ENCODE data around the gene DPYSL3. TPM values are rescaled to one million over a fixed set of nuclear protein-coding genes. Genes with fewer than 3 reads are reported as not detected.

Gene DPYSL3
- total RNA-seq, 2 donors from 2014 or later: 0.52 TPM; not detected in 1

DNA sequence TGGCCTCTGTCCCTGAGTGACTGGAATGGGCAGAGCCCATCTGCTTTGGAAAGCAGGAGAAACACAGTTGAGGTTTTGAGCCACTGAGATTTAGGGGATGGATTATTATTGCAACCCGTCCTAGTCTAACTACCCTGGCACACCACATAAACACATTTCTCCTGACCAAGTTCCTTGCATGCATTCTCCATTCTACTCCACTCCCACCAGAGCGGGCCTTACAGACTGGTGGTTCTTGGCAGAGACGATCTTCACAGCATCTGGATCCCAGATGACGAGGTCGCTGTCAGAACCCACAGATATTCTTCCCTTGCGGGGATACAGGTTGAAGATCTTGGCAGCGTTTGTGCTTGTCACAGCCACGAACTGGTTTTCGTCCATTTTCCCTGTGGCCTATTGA lies 111.0 kb downstream of the DPYSL3 start:
- no peaks in the 10 kb centered on the region for H3K4me1 Mint-ChIP-seq
- no peak for ATAC-seq (replicated peaks)
- H3K27ac Mint-ChIP-seq: no peak overlapping the region
- H3K27me3 Mint-ChIP-seq: peaks cover 4% of the 10 kb centered on the region
- no peak overlapping the region for H3K4me3 Mint-ChIP-seq
- H3K9me3 Mint-ChIP-seq: no peaks in the 10 kb centered on the region
- H3K36me3 Mint-ChIP-seq (ENCODE audit: low read depth): no peaks in the 10 kb centered on the region

DNA sequence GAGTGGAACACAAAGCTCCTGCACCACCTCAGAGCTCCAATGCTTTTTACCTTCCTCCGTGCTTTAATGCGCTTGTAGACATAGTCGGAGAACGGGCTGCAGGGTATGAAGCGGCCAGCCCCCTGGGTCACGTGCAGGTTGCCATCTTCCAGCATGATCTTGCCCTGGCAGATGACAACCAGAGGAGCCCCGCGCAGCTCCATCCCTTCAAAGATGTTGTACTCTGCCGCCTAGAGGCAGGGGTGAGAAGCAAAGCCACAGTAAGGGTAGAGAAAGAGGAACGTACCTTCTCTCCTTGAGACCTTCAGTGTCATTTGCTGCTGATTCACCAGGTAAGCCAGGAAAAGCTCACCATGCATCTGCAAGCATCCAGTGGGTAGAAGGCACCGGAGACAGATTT lies 112.3 kb downstream of the DPYSL3 start:
- H3K9me3 Mint-ChIP-seq: no peaks in the 10 kb centered on the region
- ATAC-seq (replicated peaks): no peak
- H3K27ac Mint-ChIP-seq: no peak overlapping the region
- H3K4me1 Mint-ChIP-seq: no peaks in the 10 kb centered on the region
- H3K4me3 Mint-ChIP-seq: no peak overlapping the region
- peaks cover 4% of the 10 kb centered on the region for H3K27me3 Mint-ChIP-seq
- no peaks in the 10 kb centered on the region for H3K36me3 Mint-ChIP-seq (ENCODE audit: low read depth)

DNA sequence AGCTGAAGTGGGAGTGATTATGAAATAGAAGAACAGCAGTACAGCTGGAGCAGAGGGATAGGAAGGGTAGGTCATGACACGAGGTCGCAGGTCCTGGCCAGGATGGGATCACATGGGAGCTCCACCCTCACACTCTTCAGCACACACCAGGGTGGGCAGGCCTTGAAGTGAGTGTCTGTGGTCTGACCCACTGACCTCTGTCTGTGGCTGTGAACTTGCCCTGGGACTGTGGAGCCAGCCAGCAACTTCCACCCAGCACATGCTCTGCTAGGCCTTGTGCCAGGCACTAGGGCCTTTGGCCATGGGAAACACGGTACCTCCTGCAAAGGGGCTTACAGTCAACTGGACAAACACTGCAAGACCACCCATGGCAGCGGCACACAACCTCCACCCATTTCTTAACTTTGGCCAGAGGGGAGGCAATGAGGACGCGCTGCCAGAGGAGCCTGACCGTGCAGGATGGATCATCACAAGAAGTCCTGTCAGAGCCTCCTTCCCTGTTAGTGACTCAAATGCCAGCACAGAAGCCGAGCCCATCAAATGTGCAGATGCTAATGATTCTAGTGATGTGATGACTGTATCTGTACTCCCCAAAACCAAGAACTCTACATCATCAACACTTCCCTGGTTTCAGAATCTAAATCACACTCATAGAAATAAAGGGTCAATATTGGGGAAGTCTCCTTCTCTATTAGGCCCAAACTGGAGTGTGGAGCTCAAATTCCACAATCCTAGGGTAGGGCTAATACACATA lies 113.6 kb downstream of the DPYSL3 start:
- Mint-ChIP-seq H3K36me3 (ENCODE audit: low read depth) (no peaks in the 10 kb centered on the region), H3K27me3 (peaks cover 4% of the 10 kb centered on the region), H3K4me3 (no peak overlapping the region), H3K27ac (no peak overlapping the region), H3K4me1 (no peaks in the 10 kb centered on the region), H3K9me3 (no peaks in the 10 kb centered on the region)
- no peak for ATAC-seq (replicated peaks)

DNA sequence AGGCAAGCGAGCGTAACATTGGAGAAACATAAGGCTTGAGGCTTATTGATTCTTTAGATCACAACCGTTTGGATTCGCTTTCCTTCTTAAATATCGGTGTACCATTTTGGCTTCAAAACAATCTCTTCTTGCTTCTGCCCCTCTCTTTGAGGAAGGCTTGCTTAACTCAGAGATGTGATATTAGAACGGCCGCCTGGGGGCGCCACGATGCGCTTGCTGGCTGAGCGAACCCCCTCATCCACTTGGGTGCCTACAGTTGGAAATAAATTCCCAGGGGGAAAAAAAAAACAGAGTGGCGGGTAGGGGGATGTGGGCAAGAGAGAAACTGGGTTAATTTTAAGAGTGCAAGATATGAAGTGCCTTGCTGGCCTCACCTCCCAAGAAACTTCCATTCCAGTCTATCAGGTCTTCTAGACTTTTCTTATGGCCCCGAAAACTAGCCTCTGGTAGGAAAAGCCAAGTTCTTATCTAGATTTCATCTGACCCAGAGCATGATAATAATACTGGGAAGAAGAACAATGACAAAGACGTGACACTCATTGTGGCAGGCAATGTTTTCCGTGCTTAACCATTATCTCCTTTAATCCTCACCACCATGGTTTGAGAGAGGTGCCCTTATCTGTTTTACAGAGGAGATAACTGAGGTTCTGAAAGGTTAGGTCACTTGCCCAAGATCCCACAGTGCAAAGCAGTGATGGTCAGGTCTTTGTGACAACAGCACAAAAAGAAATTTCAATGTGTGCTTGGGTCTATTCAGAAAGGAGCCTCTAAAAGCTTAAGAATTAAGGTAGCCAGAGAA lies 115.8 kb downstream of the DPYSL3 start:
- H3K27me3 Mint-ChIP-seq: peaks cover 14% of the 10 kb centered on the region
- ATAC-seq (replicated peaks): no peak
- no peaks in the 10 kb centered on the region for H3K4me1 Mint-ChIP-seq
- no peaks in the 10 kb centered on the region for H3K36me3 Mint-ChIP-seq (ENCODE audit: low read depth)
- no peak overlapping the region for H3K27ac Mint-ChIP-seq
- H3K4me3 Mint-ChIP-seq: no peak overlapping the region
- no peaks in the 10 kb centered on the region for H3K9me3 Mint-ChIP-seq

DNA sequence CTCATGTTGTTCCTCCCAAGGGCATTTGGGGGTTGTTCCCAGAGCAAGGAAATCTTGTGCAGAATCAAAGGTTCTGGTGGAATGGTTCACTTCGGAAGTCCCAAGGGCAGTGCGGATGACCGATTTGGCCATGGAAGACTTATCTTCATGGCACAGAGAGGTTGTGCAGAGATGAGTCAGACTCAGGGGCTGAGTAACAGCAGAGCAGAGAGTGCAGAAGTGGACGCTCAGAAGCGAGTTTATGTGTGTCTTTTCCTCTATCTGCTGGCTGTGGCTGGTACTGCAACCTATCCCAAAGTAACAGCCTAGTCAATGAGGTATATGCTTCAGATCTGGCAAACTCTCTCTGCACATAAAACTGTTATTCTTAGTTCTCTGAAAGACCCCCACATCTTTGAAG lies 118.1 kb downstream of the DPYSL3 start:
- Mint-ChIP-seq H3K27me3 (peaks cover 22% of the 10 kb centered on the region), H3K9me3 (no peaks in the 10 kb centered on the region), H3K36me3 (ENCODE audit: low read depth) (no peaks in the 10 kb centered on the region), H3K4me1 (no peaks in the 10 kb centered on the region), H3K4me3 (no peak overlapping the region), H3K27ac (no peak overlapping the region)
- ATAC-seq (replicated peaks): no peak

DNA sequence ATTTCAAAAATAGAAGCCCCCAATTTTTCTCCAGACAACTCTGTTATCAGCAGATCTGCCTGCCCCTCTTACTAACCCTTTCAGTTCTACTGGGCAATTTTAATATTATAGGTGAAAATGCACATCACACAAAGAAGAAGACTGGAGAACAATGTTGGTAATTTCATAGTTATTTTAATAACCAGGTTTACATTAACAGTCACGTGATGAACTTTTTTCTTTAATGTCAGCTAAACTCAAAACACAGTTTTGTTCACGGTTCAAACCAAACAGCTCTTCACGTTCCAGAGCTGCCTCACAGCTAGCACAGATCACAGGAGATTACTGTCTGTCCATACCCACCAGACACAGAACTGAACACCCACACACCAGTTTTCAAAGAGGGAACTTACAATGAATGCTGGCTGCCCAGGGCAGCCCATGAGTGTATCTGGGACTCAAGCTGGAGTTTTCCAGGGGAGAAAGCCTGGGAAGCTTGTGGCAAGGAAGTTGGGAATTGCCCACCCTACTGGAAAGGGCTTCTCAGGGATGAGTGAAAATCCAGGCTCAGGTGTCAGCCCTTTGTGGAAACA lies 119.1 kb downstream of the DPYSL3 start:
- Mint-ChIP-seq H3K27ac (no peak overlapping the region), H3K9me3 (no peaks in the 10 kb centered on the region), H3K4me3 (no peak overlapping the region), H3K27me3 (peaks cover 20% of the 10 kb centered on the region), H3K4me1 (no peaks in the 10 kb centered on the region), H3K36me3 (ENCODE audit: low read depth) (no peaks in the 10 kb centered on the region)
- no peak for ATAC-seq (replicated peaks)

DNA sequence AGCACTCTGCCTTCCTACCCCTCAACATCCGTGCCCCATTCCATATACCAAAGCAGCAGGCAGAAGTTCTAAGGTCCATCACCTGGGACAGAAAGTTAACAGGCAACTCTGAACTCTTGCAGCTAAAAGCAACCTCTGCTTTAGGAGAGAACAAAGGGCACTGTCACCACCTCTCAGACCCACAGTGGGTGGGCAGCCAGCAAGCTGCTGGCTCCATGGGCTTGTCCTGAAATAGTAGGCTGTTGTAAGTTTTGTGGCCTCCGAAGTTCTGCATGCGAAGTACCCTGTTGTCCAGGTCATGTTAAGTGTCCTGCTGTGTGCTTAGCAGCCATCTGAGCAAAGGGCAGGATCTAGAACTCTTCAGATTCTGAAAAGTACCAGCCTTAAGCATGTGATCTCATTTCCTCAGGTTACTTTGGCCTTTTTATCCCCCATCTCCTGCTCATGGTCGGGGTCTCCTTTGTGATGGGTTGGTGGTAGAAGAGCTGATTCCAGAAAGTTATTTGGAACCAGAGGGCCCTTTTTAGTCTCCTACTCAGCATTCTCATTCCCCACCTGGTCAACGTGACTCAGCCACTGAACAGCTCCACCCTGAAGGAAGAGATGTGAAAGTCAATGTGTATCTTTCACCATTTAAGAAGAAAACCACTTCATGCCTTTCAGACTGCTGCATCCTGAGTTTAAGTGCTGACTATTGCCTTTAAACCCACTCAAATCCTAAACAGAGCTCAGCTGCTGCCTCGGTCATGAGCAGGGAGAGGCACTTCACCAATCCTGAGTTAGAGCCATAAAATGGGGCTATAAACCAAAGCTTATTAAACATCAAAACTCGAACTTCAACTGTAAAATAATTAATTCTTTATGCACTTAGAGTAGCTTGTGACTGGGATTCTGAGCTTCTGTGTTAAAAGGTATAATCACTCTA lies 121.4 kb downstream of the DPYSL3 start:
- Mint-ChIP-seq H3K27me3 (peaks cover 18% of the 10 kb centered on the region), H3K9me3 (no peaks in the 10 kb centered on the region), H3K36me3 (ENCODE audit: low read depth) (no peaks in the 10 kb centered on the region), H3K4me3 (no peak overlapping the region), H3K27ac (no peak overlapping the region), H3K4me1 (no peaks in the 10 kb centered on the region)
- ATAC-seq (replicated peaks): no peak

DNA sequence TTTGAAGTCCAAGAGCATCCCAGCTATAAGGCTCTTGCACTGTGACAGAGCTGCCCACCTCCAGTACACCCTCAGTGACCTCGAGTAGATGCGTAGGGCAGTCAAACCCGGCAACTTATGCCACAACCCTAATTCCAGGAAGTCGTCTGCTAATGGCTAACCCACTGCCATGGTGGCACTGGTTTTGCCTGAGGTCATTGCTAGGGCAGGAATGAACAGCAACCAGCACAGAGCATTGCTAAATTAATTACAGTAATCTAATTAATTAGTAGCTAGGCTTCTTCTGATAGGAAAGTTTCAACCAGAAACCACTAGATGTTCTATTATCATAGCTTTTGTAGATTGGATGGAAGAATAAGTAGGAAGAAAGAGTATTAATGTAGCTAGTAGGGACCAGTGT lies 122.8 kb downstream of the DPYSL3 start:
- no peaks in the 10 kb centered on the region for H3K4me1 Mint-ChIP-seq
- no peak overlapping the region for H3K27ac Mint-ChIP-seq
- no peak for ATAC-seq (replicated peaks)
- H3K4me3 Mint-ChIP-seq: no peak overlapping the region
- H3K9me3 Mint-ChIP-seq: no peaks in the 10 kb centered on the region
- H3K27me3 Mint-ChIP-seq: peaks cover 19% of the 10 kb centered on the region
- no peaks in the 10 kb centered on the region for H3K36me3 Mint-ChIP-seq (ENCODE audit: low read depth)

DNA sequence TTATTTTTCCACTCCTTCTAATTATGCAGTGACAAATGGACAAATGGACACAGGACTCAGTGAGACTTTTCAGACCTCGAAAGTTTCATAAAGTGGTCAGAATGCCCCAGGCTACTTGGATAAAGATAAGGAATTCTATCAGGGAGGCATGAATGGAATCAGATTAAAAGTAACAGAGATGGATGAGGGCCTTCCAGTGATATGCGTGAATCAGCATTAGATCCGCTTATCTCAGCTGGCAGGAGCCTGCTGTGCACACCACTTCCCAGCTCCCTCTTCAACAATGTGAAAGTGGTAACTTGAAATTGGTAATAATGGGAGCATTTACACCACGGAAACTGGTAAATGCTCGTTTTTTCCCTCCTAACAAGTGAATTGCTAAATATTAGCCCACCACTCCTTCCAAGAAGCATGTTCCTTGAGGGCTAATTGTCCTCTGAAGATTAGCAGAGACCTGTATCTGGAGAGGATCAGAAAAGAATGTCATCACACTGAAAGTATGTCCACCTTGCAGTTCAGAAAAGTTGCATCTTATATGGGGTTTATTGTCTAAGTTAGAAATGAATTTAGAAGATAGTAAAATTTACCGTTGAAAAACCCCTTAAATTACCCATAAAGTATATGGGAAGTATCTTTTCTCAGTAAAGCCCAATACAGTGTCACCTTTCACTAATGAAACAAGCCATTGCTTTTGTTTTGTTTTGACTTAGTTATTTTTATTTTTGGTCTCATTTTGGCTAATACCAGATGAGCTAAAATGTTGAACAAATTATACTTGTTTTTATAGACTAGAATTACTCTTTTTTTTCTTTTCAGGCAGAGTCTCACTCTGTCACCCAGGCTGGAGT lies 125.3 kb downstream of the DPYSL3 start:
- H3K9me3 Mint-ChIP-seq: no peaks in the 10 kb centered on the region
- H3K27ac Mint-ChIP-seq: no peak overlapping the region
- H3K4me3 Mint-ChIP-seq: no peak overlapping the region
- no peaks in the 10 kb centered on the region for H3K36me3 Mint-ChIP-seq (ENCODE audit: low read depth)
- no peak for ATAC-seq (replicated peaks)
- H3K4me1 Mint-ChIP-seq: no peaks in the 10 kb centered on the region
- H3K27me3 Mint-ChIP-seq: peaks cover 17% of the 10 kb centered on the region

DNA sequence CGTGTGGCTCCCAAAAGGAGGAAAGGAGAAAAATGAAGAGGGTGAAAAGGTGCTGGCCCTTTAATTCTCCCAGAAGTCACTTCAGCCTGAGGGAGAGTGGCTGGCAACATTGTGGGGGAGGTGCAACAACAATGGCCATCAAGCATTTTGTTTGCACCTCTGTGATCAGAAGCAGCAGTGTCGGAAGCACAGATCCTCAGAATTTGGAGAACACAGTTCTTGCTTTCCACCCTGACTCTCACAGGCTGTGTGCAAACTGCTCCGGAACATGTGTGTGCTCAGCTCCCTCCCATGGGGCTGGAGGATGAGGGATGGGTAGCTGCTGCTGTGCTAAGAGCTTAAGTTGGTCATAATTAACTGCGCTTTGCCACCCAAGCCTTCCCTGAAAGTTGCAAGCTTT lies 127.1 kb downstream of the DPYSL3 start:
- Mint-ChIP-seq H3K36me3 (ENCODE audit: low read depth) (no peaks in the 10 kb centered on the region), H3K4me3 (no peak overlapping the region), H3K27ac (no peak overlapping the region), H3K9me3 (no peaks in the 10 kb centered on the region), H3K27me3 (peaks cover 15% of the 10 kb centered on the region), H3K4me1 (no peaks in the 10 kb centered on the region)
- no peak for ATAC-seq (replicated peaks)

DNA sequence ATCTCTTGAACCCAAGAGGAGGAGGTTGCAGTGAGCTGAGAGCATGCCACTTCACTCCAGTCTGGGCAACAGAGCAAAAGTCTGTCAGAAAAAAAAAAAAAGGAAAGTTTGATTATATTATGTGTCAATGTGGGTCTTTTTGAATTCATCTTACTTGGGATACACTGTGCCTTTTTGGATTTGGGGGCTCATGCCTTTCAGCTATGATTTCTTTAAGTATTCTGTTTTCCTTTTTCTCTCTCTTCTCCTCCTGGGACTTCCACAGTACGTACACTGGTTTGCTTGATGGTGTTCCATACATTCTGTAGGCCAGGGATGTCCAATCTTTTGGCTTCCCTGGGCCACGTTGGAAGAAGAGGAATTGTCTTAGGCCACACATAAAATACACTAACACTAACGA lies 128.3 kb downstream of the DPYSL3 start:
- Mint-ChIP-seq H3K36me3 (ENCODE audit: low read depth) (no peaks in the 10 kb centered on the region), H3K4me1 (no peaks in the 10 kb centered on the region), H3K4me3 (no peak overlapping the region), H3K9me3 (no peaks in the 10 kb centered on the region), H3K27ac (no peak overlapping the region), H3K27me3 (peaks cover 14% of the 10 kb centered on the region)
- ATAC-seq (replicated peaks): no peak

DNA sequence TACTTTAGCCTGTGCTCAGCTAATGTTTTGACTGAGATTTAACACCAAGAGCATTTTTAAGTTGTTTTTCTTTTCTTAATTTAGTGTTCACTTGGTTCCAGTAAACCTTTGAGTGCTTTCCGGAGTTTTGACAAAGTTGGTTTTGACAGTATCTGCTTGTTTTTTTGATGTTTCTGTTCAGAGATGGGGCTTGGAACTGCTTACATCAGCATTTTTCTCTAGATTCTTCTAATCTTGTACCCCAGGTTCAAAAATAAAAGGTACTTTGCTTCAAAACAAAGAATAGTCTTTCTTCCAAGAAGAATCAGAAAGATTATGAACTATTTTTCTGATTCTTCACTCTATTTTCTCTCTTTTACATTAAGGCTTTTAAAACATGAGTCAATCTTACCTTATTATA lies 132.2 kb downstream of the DPYSL3 start:
- no peaks in the 10 kb centered on the region for H3K36me3 Mint-ChIP-seq (ENCODE audit: low read depth)
- no peak for ATAC-seq (replicated peaks)

DNA sequence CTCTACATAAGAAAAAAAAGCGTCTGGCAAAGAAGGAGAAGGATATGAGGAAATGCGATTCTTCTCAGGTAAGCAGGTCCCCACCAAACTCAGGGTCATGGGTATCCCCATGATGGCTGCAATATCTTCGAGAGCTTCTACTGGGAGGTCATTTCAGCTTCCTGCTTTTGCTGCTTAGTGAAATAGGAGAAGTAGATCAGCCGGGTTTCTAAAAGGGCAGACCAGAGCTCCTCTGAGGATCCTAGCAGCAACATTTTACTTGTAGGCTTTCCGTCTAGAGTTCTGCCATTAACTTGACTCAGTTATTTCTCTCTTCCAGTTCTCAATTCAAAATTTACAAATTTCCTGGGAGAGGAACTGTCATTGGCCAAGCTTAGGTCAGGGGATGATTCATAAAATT lies 134.7 kb downstream of the DPYSL3 start:
- ATAC-seq (replicated peaks): no peak
- Mint-ChIP-seq H3K9me3 (no peaks in the 10 kb centered on the region), H3K36me3 (ENCODE audit: low read depth) (no peaks in the 10 kb centered on the region), H3K27me3 (peaks cover 15% of the 10 kb centered on the region), H3K4me1 (no peaks in the 10 kb centered on the region), H3K27ac (no peak overlapping the region), H3K4me3 (no peak overlapping the region)

More for the DNA sequence above, 132.2 kb downstream of the DPYSL3 start:
- Mint-ChIP-seq H3K9me3 (no peaks in the 10 kb centered on the region), H3K27me3 (peaks cover 19% of the 10 kb centered on the region), H3K4me1 (no peaks in the 10 kb centered on the region), H3K4me3 (no peak overlapping the region), H3K27ac (no peak overlapping the region)
